Stimulated activated CD8-positive, alpha-beta memory T cell treated with anti-CD3 and anti-CD28 coated beads, Interleukin-12 subunit alpha, Interleukin-12 subunit beta, amount 100 ng/mL, for 4 hours (primary cell): Measurements from ENCODE around the gene TGIF2LX.
"Not testable (repeated sequence)": the region's sequence is repeated elsewhere in the genome, so short reads cannot be mapped to it uniquely, and the experiment has no call there.

Experiments used
- DNase-seq: peaks from one replicate; pipeline ENCODE4 v3.0.0-alpha.2; 2020; ENCODE audit warnings: low read depth

TGIF2LX gene

GRCh38 chrX:89921665-89922064 lies at the start of gene TGIF2LX:
Gene TGIF2LX (plus strand): TSS chrX:89921908. CDS start chrX:89922086, 178 bp downstream.
- not testable (repeated sequence) for DNase-seq

GRCh38 chrX:89922338-89922934 lies 728 bp downstream of the TGIF2LX start:
- DNase-seq, result not testable (repeated sequence)

- not testable (repeated sequence) for DNase-seq
These were observed 21.4 kb downstream of the TGIF2LX start for GRCh38 chrX:89943077-89943476.

- DNase-seq, result not testable (repeated sequence)
These were observed 43.9 kb downstream of the TGIF2LX start for GRCh38 chrX:89965588-89965987.
